ENCODE results near the gene USP2. TPM values are rescaled to one million over a fixed set of nuclear protein-coding genes. Genes with fewer than 3 reads are reported as not detected.

USP2 gene
- total RNA-seq, 1 donor from 2014 or later = 6.7 TPM

- Histone ChIP-seq H3K9ac (ENCODE audit: low read length) (no peak overlapping the region), H3K9me3 (ENCODE audit: insufficient read depth, low read depth, low read length) (peaks cover 3% of the 10 kb centered on the region), H3K4me1 (ENCODE audit: insufficient read depth, low read length) (no peaks in the 10 kb centered on the region), H3K79me2 (ENCODE audit: insufficient read depth, low read length) (no peaks in the 10 kb centered on the region), H2AFZ (ENCODE audit: low read depth, low read length) (no peak overlapping the region), H4K20me1 (ENCODE audit: insufficient read depth, low read length) (no peaks in the 10 kb centered on the region), H3K4me2 (ENCODE audit: low read length) (no peak overlapping the region), H3K27me3 (ENCODE audit: insufficient read depth, low read length) (no peaks in the 10 kb centered on the region), H3K4me3 (ENCODE audit: insufficient read depth, low read depth, low read length) (no peak overlapping the region), H3K27ac (ENCODE audit: low read depth, low read length) (no peak overlapping the region), H3K36me3 (ENCODE audit: insufficient read depth, low read length) (no peaks in the 10 kb centered on the region)
- FAIRE-seq = no peak
- Mint-ChIP-seq H3K36me3 (ENCODE audit: low read depth, unreplicated experiment) (no peaks in the 10 kb centered on the region), H3K27me3 (ENCODE audit: low read depth, unreplicated experiment) (peaks cover 2% of the 10 kb centered on the region), H3K4me1 (ENCODE audit: low read depth, unreplicated experiment) (no peaks in the 10 kb centered on the region), H3K4me3 (ENCODE audit: unreplicated experiment) (no peak overlapping the region), H3K9me3 (ENCODE audit: unreplicated experiment) (peaks cover 26% of the 10 kb centered on the region), H3K27ac (ENCODE audit: unreplicated experiment) (no peak overlapping the region)
- DNase-seq (ENCODE audit: low read depth) = no peak
- TF ChIP-seq, protein P1, sequence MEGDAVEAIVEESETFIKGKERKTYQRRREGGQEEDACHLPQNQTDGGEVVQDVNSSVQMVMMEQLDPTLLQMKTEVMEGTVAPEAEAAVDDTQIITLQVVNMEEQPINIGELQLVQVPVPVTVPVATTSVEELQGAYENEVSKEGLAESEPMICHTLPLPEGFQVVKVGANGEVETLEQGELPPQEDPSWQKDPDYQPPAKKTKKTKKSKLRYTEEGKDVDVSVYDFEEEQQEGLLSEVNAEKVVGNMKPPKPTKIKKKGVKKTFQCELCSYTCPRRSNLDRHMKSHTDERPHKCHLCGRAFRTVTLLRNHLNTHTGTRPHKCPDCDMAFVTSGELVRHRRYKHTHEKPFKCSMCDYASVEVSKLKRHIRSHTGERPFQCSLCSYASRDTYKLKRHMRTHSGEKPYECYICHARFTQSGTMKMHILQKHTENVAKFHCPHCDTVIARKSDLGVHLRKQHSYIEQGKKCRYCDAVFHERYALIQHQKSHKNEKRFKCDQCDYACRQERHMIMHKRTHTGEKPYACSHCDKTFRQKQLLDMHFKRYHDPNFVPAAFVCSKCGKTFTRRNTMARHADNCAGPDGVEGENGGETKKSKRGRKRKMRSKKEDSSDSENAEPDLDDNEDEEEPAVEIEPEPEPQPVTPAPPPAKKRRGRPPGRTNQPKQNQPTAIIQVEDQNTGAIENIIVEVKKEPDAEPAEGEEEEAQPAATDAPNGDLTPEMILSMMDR (IDR thresholded peaks at IDR 0.05; ENCODE audit: insufficient read depth, low read depth, low read length) = no peak
- no peak for TF ChIP-seq EZH2 (IDR thresholded peaks at IDR 0.05; ENCODE audit: insufficient read depth, low read length)
Measured at GRCh38 chr11:119400860-119401259, 19.4 kb upstream of the USP2 start.

DNA sequence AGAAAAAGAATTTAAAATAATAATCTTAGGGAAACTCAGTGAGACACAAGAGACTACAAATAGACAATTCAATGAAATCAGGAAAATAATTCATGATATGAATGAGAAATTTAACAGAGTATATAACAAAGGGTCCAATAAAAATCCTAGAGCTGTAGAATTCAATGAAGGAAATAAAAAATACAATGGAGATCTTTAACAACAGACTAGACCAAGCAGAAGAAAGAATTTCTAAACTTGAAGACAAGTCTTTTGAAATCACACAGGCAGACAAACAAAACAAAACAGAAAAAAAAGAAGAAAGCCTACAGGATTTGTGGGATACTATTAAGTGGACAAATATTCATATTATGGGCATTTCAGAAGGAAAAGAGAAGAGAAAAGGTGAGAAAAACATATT is 16.2 kb upstream of the USP2 start:
- FAIRE-seq = no peak
- H3K27ac Mint-ChIP-seq (ENCODE audit: unreplicated experiment) = no peak overlapping the region
- H3K27me3 Mint-ChIP-seq (ENCODE audit: low read depth, unreplicated experiment) = peaks cover 10% of the 10 kb centered on the region

DNA sequence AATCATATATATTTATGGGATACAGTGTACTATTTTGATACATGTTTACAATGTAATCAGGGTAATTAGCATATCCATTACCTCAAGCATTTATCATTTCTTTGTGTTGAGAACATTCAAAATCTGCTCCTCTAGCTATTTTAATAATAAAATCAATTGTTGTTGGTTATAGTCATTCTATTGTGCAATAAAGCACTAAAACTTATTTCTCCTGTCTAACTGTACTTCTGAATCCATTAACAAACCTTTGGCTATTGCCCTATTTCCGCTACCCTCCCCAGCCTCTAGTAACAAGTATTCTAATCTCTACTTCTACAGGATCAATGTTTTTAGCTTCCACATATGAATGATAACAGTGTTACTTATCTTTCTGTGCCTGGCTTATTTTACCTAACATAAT is 15.3 kb upstream of the USP2 start:
- Histone ChIP-seq H3K36me3 (ENCODE audit: insufficient read depth, low read length) (no peaks in the 10 kb centered on the region), H3K4me2 (ENCODE audit: low read length) (no peak overlapping the region), H3K4me1 (ENCODE audit: insufficient read depth, low read length) (no peaks in the 10 kb centered on the region), H3K9me3 (ENCODE audit: insufficient read depth, low read depth, low read length) (peaks cover 3% of the 10 kb centered on the region), H3K79me2 (ENCODE audit: insufficient read depth, low read length) (no peaks in the 10 kb centered on the region), H4K20me1 (ENCODE audit: insufficient read depth, low read length) (no peaks in the 10 kb centered on the region), H2AFZ (ENCODE audit: low read depth, low read length) (no peak overlapping the region), H3K27me3 (ENCODE audit: insufficient read depth, low read length) (peaks cover 8% of the 10 kb centered on the region), H3K4me3 (ENCODE audit: insufficient read depth, low read depth, low read length) (no peak overlapping the region), H3K27ac (ENCODE audit: low read depth, low read length) (no peak overlapping the region), H3K9ac (ENCODE audit: low read length) (no peak overlapping the region)
- TF ChIP-seq, protein P1 (IDR thresholded peaks at IDR 0.05; ENCODE audit: insufficient read depth, low read depth, low read length) = no peak
- TF ChIP-seq EZH2 (IDR thresholded peaks at IDR 0.05; ENCODE audit: insufficient read depth, low read length) = no peak
- H3K4me1 Mint-ChIP-seq (ENCODE audit: low read depth, unreplicated experiment) = no peaks in the 10 kb centered on the region
- peaks cover 23% of the 10 kb centered on the region for H3K9me3 Mint-ChIP-seq (ENCODE audit: unreplicated experiment)
- no peak overlapping the region for H3K4me3 Mint-ChIP-seq (ENCODE audit: unreplicated experiment)
- peaks cover 10% of the 10 kb centered on the region for H3K27me3 Mint-ChIP-seq (ENCODE audit: low read depth, unreplicated experiment)
- H3K36me3 Mint-ChIP-seq (ENCODE audit: low read depth, unreplicated experiment) = no peaks in the 10 kb centered on the region
- H3K27ac Mint-ChIP-seq (ENCODE audit: unreplicated experiment) = no peak overlapping the region
- DNase-seq (ENCODE audit: low read depth) (no peak), FAIRE-seq (no peak)

More for the DNA sequence above, 16.2 kb upstream of the USP2 start:
- H3K9ac ChIP-seq (ENCODE audit: low read length) = no peak overlapping the region
- Mint-ChIP-seq H3K9me3 (ENCODE audit: unreplicated experiment) (peaks cover 26% of the 10 kb centered on the region), H3K36me3 (ENCODE audit: low read depth, unreplicated experiment) (no peaks in the 10 kb centered on the region), H3K4me1 (ENCODE audit: low read depth, unreplicated experiment) (no peaks in the 10 kb centered on the region), H3K4me3 (ENCODE audit: unreplicated experiment) (no peak overlapping the region)
- H3K27me3 ChIP-seq (ENCODE audit: insufficient read depth, low read length) = peaks cover 8% of the 10 kb centered on the region
- no peak overlapping the region for H3K27ac ChIP-seq (ENCODE audit: low read depth, low read length)
- H3K4me1 ChIP-seq (ENCODE audit: insufficient read depth, low read length) = no peaks in the 10 kb centered on the region
- H4K20me1 ChIP-seq (ENCODE audit: insufficient read depth, low read length) = no peaks in the 10 kb centered on the region
- no peak for DNase-seq (ENCODE audit: low read depth)
- no peaks in the 10 kb centered on the region for H3K36me3 ChIP-seq (ENCODE audit: insufficient read depth, low read length)
- no peak overlapping the region for H3K4me3 ChIP-seq (ENCODE audit: insufficient read depth, low read depth, low read length)
- H3K79me2 ChIP-seq (ENCODE audit: insufficient read depth, low read length) = no peaks in the 10 kb centered on the region
- TF ChIP-seq, protein P1 (IDR thresholded peaks at IDR 0.05; ENCODE audit: insufficient read depth, low read depth, low read length) = no peak
- no peak for TF ChIP-seq EZH2 (IDR thresholded peaks at IDR 0.05; ENCODE audit: insufficient read depth, low read length)
- H3K4me2 ChIP-seq (ENCODE audit: low read length) = no peak overlapping the region
- H2AFZ ChIP-seq (ENCODE audit: low read depth, low read length) = no peak overlapping the region
- peaks cover 3% of the 10 kb centered on the region for H3K9me3 ChIP-seq (ENCODE audit: insufficient read depth, low read depth, low read length)
